H9 (cell line): ENCODE results near the gene CLDN20. TPM values are rescaled to one million over a fixed set of nuclear protein-coding genes. Genes with fewer than 3 reads are reported as not detected.

ENCODE experiments used
- DNase-seq: peaks from one replicate; pipeline ENCODE4 v3.0.0-alpha.2; 2017
- H2AFZ ChIP-seq: one replicate; pipeline ENCODE4 v1.6.1; 2013; ENCODE audit warnings: mild to moderate bottlenecking, low read length, control low read depth, moderate library complexity
- H2AK5ac ChIP-seq: 2 replicates; pipeline ENCODE4 v1.6.1; 2013; ENCODE audit warnings: low read length, control low read depth, mixed read lengths; ENCODE audit not compliant: insufficient read length
- H2BK120ac ChIP-seq: one replicate; pipeline ENCODE4 v1.6.1; 2013; ENCODE audit warnings: low read depth, mild to moderate bottlenecking, low read length, control low read depth, inconsistent platforms; ENCODE audit not compliant: poor library complexity, severe bottlenecking
- H2BK12ac ChIP-seq: 2 replicates; pipeline ENCODE4 v1.6.1; 2013; ENCODE audit warnings: low read length, control low read depth, mixed read lengths, low read depth; ENCODE audit not compliant: insufficient read length
- H2BK15ac ChIP-seq: 2 replicates; pipeline ENCODE4 v1.6.1; 2013; ENCODE audit warnings: low read depth, low read length, control low read depth
- H2BK20ac ChIP-seq: one replicate; pipeline ENCODE4 v1.6.1; 2013; ENCODE audit warnings: low read depth, mild to moderate bottlenecking, low read length, control low read depth, inconsistent platforms; ENCODE audit not compliant: poor library complexity, severe bottlenecking
- H2BK5ac ChIP-seq: 2 replicates; pipeline ENCODE4 v1.6.1; 2013; ENCODE audit warnings: low read length, control low read depth, mixed read lengths; ENCODE audit not compliant: insufficient read length
- H3K14ac ChIP-seq: 2 replicates; pipeline ENCODE4 v1.6.1; 2013; ENCODE audit warnings: low read length, control low read depth; ENCODE audit not compliant: insufficient read depth
- H3K18ac ChIP-seq: 2 replicates; pipeline ENCODE4 v1.6.1; 2013; ENCODE audit warnings: low read depth, mild to moderate bottlenecking, mixed read lengths, low read length, control low read depth; ENCODE audit not compliant: insufficient read length
- H3K23ac ChIP-seq: 2 replicates; pipeline ENCODE4 v1.6.1; 2013; ENCODE audit warnings: low read length, control low read depth, mixed read lengths, low read depth; ENCODE audit not compliant: insufficient read length
- H3K23me2 ChIP-seq: 2 replicates; pipeline ENCODE4 v1.6.1; 2013; ENCODE audit warnings: low read depth, mild to moderate bottlenecking, mixed read lengths, low read length, control low read depth; ENCODE audit not compliant: insufficient read length, poor library complexity, severe bottlenecking
- H3K27ac ChIP-seq: 2 replicates; pipeline ENCODE4 v1.5.1; 2013; ENCODE audit warnings: low read length, control low read depth, mixed read lengths, low read depth; ENCODE audit not compliant: insufficient read length
- H3K27me3 ChIP-seq: 2 replicates; pipeline ENCODE4 v1.6.1; 2013; ENCODE audit warnings: low read length, control low read depth, inconsistent platforms; ENCODE audit not compliant: insufficient read depth
- H3K4ac ChIP-seq: 2 replicates; pipeline ENCODE4 v1.6.1; 2013; ENCODE audit warnings: low read depth, mild to moderate bottlenecking, control low read depth, inconsistent platforms, low read length, moderate library complexity
- H3K4me1 ChIP-seq: 2 replicates; pipeline ENCODE4 v1.6.1; 2013; ENCODE audit warnings: low read length, control low read depth, inconsistent platforms; ENCODE audit not compliant: insufficient read depth
- H3K4me2 ChIP-seq: 2 replicates; pipeline ENCODE4 v1.6.1; 2013; ENCODE audit warnings: low read length, control low read depth, mixed read lengths; ENCODE audit not compliant: insufficient read length, insufficient read depth
- H3K56ac ChIP-seq: 2 replicates; pipeline ENCODE4 v1.6.1; 2013; ENCODE audit warnings: low read depth, mild to moderate bottlenecking, mixed read lengths, low read length, control low read depth; ENCODE audit not compliant: insufficient read length
- H3K79me1 ChIP-seq: 2 replicates; pipeline ENCODE4 v1.6.1; 2013; ENCODE audit warnings: low read depth, mild to moderate bottlenecking, moderate library complexity, low read length, control low read depth, inconsistent platforms; ENCODE audit not compliant: insufficient read depth, poor library complexity, severe bottlenecking
- H3K79me2 ChIP-seq: 2 replicates; pipeline ENCODE4 v1.6.1; 2013; ENCODE audit warnings: low read length, control low read depth, inconsistent platforms; ENCODE audit not compliant: insufficient read depth
- H3K9ac ChIP-seq: 2 replicates; pipeline ENCODE4 v1.6.1; 2013; ENCODE audit warnings: low read length, control low read depth, mixed read lengths; ENCODE audit not compliant: insufficient read length; ENCODE audit errors: extremely low read depth
- H3K9me3 ChIP-seq: one replicate; pipeline ENCODE4 v1.6.1; 2013; ENCODE audit warnings: low read depth, low read length, inconsistent platforms; ENCODE audit not compliant: control insufficient read depth
- H3T11ph ChIP-seq: one replicate; pipeline ENCODE4 v1.6.1; 2013; ENCODE audit warnings: mild to moderate bottlenecking, low read length, control low read depth, inconsistent platforms
- H4K20me1 ChIP-seq: one replicate; pipeline ENCODE4 v1.6.1; 2013; ENCODE audit not compliant: control insufficient read depth, insufficient read length, insufficient read depth
- H4K5ac ChIP-seq: 2 replicates; pipeline ENCODE4 v1.6.1; 2013; ENCODE audit warnings: low read depth, mild to moderate bottlenecking, mixed read lengths, low read length, control low read depth; ENCODE audit not compliant: insufficient read length
- H4K8ac ChIP-seq: replicated peaks from 2 replicates; pipeline ENCODE4 v1.6.1; 2013; ENCODE audit warnings: low read length, control low read depth, mixed read lengths, low read depth; ENCODE audit not compliant: insufficient read length
- H4K91ac ChIP-seq: 2 replicates; pipeline ENCODE4 v1.6.1; 2013; ENCODE audit warnings: low read depth, mild to moderate bottlenecking, moderate library complexity, mixed read lengths, low read length, control low read depth; ENCODE audit not compliant: insufficient read length
- H3K27ac Mint-ChIP-seq, 3 experiments: 2 replicates in 2 of 3; 3 replicates in 1 of 3; pipeline ENCODE4 v1.8.0; 2020 to 2021; ENCODE audit warnings: mixed read lengths in 3 of 3, mild to moderate bottlenecking in 1 of 3, moderate library complexity in 1 of 3
- H3K27me3 Mint-ChIP-seq: 2 replicates; pipeline ENCODE4 v1.8.0; 2021; ENCODE audit warnings: low read depth, mild to moderate bottlenecking, moderate library complexity, mixed read lengths
- H3K36me3 Mint-ChIP-seq, 3 experiments: 2 replicates in 2 of 3; 3 replicates in 1 of 3; pipeline ENCODE4 v1.8.0; 2020 to 2021; ENCODE audit warnings: low read depth in 3 of 3, mixed read lengths in 3 of 3; ENCODE audit not compliant: insufficient read depth in 1 of 3
- H3K4me1 Mint-ChIP-seq, 2 experiments: 2 replicates each; pipeline ENCODE4 v1.8.0; 2020; ENCODE audit warnings: mixed read lengths in 2 of 2
- H3K4me3 Mint-ChIP-seq, 2 experiments: 2 replicates in 1 of 2; 3 replicates in 1 of 2; pipeline ENCODE4 v1.8.0; 2020 to 2021; ENCODE audit warnings: mild to moderate bottlenecking in 2 of 2, mixed read lengths in 2 of 2, moderate library complexity in 1 of 2
- H3K9me3 Mint-ChIP-seq, 2 experiments: 2 replicates in 1 of 2; 3 replicates in 1 of 2; pipeline ENCODE4 v1.8.0; 2020; ENCODE audit warnings: mild to moderate bottlenecking in 2 of 2, mixed read lengths in 2 of 2, moderate library complexity in 1 of 2
- CTCF ChIP-seq: fragments of 200-600 bp; sonication (generic); conservative IDR thresholded peaks from 3 replicates; pipeline ENCODE4 v1.8.0; 2021; ENCODE audit warnings: antibody characterized with exemption, mild to moderate bottlenecking
- WGBS: extraction: QIAGEN DNeasy Blood & Tissue Kit; methylation state at CpG from one replicate; pipeline ENCODE4 v1.1.7; 2013; ENCODE audit warnings: missing lambda C conversion rate, low lambda C conversion rate, mixed read lengths; ENCODE audit not compliant: insufficient read length; ENCODE audit errors: extremely low coverage; 5-methylcytosine and 5-hydroxymethylcytosine counted together
- total RNA-seq: library from RNA; stranded (reverse); gene quantifications from 2 replicates; pipeline ENCODE4 v1.2.1, GENCODE V29; 2021

CLDN20 gene
- total RNA-seq, 1 experiment from 2014 or later: not detected

GRCh38 chr6:155245831-155246230 lies 18.0 kb upstream of the CLDN20 start:
- Mint-ChIP-seq H3K4me3 (no peak overlapping the region), H3K4me1 (peaks cover 6 to 9% of the 10 kb centered on the region in 2 experiments), H3K9me3 (peaks cover 1 to 2% of the 10 kb centered on the region in 2 experiments; a peak in 1 of 5 replicates), H3K27me3 (no peaks in the 10 kb centered on the region), H3K27ac (no peak overlapping the region), H3K36me3 (peaks cover 6 to 63% (median 50%) of the 10 kb centered on the region in 3 experiments; a peak in 6 of 7 replicates)
- no peak overlapping the region for H3K27ac ChIP-seq
- no peak overlapping the region for H2AK5ac ChIP-seq
- H4K20me1 ChIP-seq: no peaks in the 10 kb centered on the region
- H2BK20ac ChIP-seq: no peak overlapping the region
- H2AFZ ChIP-seq: no peak overlapping the region
- no peaks in the 10 kb centered on the region for H3K9me3 ChIP-seq
- no peak for TF ChIP-seq CTCF
- H3K4me1 ChIP-seq: no peaks in the 10 kb centered on the region
- H4K91ac ChIP-seq: no peak overlapping the region
- no peak overlapping the region for H3K9ac ChIP-seq
- WGBS: no CpG with 5 or more reads among the region's 3 CpGs
- H2BK15ac ChIP-seq: no peak overlapping the region
- no peak overlapping the region for H3K18ac ChIP-seq
- H4K5ac ChIP-seq: no peak overlapping the region
- no peak overlapping the region for H3K14ac ChIP-seq
- no peak overlapping the region for H3K4me2 ChIP-seq
- no peak overlapping the region for H3K56ac ChIP-seq
- no peak for DNase-seq
- H3K23me2 ChIP-seq: no peaks in the 10 kb centered on the region
- H3T11ph ChIP-seq: no peak overlapping the region
- no peaks in the 10 kb centered on the region for H3K79me2 ChIP-seq
- no peaks in the 10 kb centered on the region for H3K79me1 ChIP-seq
- no peak overlapping the region for H2BK120ac ChIP-seq
- H2BK12ac ChIP-seq: no peak overlapping the region
- H3K23ac ChIP-seq: no peak overlapping the region
- H3K4ac ChIP-seq: no peak overlapping the region
- no peak overlapping the region for H4K8ac ChIP-seq
- H3K27me3 ChIP-seq: no peaks in the 10 kb centered on the region
- H2BK5ac ChIP-seq: no peak overlapping the region
